Vagina (tissue), 2 donors: ENCODE data around the gene CRACDL.

ENCODE experiments used
- CTCF ChIP-seq, 3 experiments: fragments of 450-650 bp in 2 of 3; fragments of 200-600 bp in 1 of 3; sonication (generic) in 1 of 3; IDR thresholded peaks; one replicate each; pipeline ENCODE4 v1.5.1; 2017 to 2019; ENCODE audit warnings: antibody characterized with exemption in 3 of 3, mild to moderate bottlenecking in 2 of 3, moderate library complexity in 2 of 3
- POLR2A ChIP-seq, 2 donors: fragments of 450-650 bp; IDR thresholded peaks; one replicate each; pipeline ENCODE4 v1.6.1; 2017; ENCODE audit warnings: antibody characterized with exemption in 2 of 2, mild to moderate bottlenecking in 2 of 2, moderate library complexity in 2 of 2

GRCh38 chr2:98946855-98947254, 10.8 kb upstream of the CRACDL start:
- TF ChIP-seq POLR2A (IDR thresholded peaks at IDR 0.05) (no peak), CTCF (IDR thresholded peaks at IDR 0.05) (no peak)
